GM03348 (cell line): ENCODE results near the gene DBNDD2.

Experiments used
- DNase-seq: peaks from one replicate; pipeline ENCODE4 v3.0.0; 2012; ENCODE audit warnings: low spot score

Gene DBNDD2

DNA sequence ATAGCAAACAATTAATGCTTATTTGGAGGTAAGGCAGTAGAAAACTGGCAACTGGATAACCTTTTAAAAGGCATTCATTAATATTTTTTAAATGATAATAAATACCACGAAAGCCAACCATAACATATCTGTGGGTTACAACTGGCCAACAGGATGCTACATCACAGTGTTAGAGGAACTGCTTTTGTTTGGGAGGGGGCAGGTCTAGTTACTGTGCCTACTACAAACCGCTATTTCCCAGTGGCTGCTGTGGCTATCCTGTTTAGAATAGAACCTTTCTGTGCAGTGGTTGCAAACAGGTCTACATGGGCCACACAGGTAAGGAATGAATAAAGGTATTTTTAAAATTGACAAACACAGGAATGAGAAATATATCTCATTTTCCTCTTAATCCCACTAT, 8.8 kb downstream of the DBNDD2 start:
- no peak for DNase-seq

DNA sequence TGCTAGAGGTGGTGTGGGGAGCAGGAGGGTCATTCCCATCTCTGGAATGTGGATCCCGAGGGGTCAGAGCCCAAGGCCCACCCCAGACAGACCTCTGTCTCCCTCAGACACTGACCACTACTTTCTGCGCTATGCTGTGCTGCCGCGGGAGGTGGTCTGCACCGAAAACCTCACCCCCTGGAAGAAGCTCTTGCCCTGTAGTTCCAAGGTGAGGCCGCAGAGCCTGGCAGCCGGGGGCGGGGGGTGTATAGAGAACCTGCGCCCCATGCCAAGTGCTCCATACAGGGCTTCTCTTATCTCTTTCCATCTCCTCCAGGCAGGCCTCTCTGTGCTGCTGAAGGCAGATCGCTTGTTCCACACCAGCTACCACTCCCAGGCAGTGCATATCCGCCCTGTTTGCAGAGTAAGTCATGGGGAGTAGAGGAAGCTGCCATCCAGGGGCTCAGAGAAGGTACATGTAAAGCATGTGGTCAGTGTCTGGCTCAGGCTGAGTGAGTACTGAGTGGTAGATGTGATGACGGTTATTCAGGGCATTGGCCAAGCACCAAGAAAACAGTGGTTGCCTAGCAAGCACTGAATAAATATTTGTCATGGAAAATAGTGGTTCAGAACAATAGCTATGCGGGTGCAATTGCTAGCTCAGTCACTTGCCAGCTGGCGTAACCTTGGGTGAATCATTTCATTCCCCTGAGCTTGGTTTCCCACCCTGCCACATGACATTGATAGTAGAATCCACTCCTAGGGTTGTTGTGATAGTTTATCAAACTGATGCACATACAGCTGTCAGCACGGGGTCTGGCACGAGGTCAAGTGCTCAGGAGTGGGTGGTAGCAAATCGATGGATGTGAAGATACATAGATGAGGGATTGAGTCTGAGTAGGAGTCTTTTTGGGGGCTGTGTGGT, 11.4 kb downstream of the DBNDD2 start:
- DNase-seq = peak; percentile 85

DNA sequence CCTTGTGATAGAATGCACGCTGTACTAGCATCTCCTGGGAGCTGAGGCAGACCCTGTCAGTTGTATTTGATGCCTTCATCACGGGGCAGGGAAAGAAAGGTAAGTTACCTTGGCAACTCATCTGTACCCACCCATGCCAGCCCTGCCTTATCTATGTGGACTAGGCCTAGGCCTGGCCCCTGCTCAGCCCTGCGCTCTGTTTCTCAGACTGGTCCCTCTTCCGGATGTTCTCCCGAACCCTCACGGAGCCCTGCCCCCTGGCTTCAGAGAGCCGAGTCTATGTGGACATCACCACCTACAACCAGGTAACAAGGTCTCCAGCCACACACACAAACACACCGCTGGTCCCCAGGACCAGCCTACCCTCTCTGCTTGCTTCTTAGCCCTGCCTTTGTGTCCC, 12.0 kb downstream of the DBNDD2 start:
- no peak for DNase-seq

DNA sequence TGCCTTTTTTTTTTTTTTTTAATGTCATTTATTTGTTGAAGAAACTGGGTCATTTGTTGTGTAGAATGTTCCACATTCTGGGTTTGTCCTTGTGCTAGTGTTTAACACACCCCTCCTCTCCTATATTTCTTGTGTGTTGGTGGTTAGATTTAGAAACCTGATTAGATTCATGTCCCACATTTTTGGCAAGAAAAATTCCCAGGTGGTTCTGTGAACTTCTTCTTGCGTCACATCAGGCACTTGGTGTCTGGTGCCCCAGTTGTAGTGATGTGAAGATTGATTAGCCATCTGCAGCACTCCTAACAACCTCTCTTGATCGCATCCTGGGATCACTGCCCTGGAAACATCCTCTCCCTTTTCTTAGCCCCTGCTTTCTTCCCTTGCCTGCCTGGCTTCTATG, 15.6 kb downstream of the DBNDD2 start:
- DNase-seq = no peak

DNA sequence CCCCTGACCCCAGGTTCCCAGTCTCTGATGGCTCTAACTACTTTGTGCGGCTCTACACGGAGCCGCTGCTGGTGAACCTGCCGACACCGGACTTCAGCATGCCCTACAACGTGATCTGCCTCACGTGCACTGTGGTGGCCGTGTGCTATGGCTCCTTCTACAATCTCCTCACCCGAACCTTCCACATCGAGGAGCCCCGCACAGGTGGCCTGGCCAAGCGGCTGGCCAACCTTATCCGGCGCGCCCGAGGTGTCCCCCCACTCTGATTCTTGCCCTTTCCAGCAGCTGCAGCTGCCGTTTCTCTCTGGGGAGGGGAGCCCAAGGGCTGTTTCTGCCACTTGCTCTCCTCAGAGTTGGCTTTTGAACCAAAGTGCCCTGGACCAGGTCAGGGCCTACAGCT, 17.5 kb downstream of the DBNDD2 start:
- DNase-seq = no peak

DNA sequence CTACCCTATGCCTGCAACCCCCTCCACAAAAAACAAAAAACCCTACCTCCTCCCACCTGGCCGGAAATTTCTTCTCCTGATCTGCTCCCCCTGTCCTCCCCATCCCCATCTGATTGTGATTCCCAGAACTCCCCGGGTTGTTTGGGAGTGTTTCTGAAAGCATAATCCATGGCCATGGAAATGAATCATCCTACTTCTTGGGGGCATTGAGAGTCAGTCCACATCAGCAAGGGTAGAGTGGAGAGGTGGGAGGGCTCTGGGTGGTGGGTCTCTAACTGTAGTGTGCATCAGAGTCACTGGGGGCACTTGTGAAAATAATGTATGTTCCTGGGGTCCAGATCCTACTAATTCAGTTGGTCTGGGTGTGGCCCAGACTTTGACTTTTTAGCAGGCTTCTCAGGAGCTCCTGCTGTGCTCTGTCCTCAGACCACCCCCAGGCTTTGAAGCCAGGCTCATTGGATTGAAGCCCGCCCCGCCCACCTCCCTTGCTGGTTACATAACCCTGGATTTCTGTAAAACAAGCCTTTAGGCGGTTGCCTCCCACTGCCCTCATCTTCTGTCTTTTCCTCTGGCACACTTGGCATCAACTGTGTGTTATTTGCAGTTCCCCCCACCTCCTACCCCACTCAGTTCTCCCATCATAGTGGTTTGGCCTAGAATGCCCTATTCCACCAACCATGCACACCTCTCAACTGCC, 18.4 kb downstream of the DBNDD2 start:
- DNase-seq = no peak

DNA sequence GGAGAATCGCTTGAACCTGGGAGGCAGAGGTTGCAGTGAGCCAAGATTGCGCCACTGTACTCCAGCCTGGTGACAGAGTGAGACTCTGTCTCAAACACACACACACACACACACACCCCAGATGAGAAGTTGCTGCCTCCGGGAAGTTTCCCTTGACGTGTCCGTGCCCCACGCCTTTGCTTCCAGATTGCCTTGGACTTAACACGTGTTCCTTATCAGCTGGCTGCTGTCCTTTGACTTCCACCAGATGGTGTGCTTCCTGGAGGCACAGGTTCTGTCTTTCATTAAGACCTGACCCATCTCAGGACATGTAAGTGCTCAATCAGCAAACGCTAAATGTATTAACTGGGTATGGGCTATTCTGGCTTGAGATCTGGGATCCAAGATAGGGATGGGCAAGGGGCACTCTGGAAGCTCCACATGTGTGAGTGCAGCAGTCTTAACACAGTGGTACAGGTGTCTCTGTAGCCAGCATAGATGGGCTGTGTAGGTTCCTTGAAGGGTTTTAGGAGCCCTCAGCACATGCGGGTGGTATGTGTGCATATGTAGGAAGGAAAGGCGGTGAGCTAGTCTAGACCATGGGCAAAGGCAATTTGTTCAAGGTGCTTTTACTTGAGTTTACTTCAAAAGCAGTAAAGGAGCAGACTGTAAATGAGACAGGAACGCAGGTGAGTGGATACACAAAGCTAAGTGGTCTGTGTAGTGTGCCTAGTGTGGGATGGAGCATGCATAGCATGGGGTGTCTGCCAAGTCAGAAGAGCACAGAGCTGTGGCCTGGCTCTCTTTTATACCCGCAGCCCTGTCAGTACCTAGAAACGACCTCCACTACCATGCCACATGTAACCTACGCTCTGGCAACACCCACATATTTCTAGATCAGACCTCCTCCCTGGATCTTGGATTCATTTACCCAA, 19.4 kb downstream of the DBNDD2 start:
- DNase-seq = no peak

DNA sequence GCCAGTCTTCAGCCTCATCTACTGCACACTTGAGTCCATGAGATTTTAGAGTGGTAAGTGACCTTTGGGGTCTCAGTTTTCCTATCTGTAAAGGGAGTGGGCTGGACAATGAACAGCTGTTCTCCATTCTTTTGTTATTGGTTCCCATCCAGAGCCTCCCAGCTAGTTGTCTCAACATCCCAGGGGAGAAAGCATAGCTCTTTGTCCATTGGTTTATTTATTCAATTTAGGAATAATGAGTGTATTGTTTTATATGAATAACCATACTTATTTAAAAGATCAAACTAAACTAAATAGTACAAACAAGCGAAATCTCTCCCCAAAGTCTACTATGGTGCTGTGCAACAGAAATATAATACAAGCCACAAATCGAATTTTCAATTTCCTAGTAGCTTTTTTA, 21.5 kb downstream of the DBNDD2 start:
- no peak for DNase-seq

DNA sequence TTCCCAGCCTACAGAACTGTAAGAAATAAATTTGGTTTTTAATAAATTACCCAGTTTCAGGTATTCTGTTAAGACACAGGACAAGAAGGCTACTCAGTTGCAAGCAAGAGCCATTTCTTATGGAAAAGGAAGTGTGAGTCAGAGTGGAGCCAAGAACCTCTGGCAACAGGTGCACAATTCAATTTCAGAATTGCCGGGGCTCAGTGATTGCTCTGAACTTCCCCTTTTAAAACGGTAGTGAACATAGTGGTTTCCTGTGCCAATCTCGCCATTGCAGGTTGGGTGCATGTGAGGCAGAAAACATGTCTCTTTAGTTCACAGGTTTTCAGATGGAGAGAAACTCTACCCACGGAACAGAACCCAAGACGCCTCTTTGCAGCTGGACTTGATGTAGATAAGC, 24.2 kb downstream of the DBNDD2 start:
- DNase-seq = no peak

DNA sequence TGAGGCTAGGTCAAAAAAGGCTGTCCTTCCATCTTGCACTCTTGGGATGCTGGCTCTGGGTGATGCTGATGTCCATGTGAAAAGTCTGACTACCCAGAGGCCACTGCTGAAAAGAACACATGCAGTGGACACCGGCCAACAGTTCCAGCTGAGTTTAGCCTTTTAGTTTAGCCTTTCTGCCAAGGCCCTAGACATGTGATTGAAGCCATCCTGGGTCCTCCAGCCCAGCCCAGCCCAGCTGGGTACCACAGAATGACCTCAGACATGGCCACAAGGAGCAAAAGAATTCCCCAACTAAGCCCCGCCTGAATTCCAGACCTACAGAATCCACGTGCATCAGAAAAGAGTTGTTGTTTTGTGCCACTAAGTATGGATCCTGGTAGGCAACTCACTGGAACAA, 25.2 kb downstream of the DBNDD2 start:
- peak; percentile 29 for DNase-seq

DNA sequence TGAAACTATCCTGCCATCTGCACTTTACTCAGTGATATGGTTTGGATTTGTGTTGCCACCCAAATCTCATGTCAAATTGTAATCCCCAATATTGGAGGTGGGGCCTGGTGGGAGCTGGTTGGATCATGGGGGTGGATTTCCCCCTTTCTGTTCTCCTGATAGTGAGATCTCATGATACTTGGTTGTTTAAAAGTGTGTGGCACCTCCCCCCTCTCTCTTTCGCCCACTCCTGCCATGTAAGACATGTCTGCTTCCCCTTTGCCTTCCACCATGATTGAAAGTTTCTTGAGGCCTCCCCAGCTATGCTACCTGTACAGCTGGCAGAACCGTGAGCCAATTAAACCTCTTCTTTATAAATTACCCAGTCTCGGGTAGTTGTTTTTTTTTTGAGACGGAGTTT, 25.9 kb downstream of the DBNDD2 start:
- DNase-seq = no peak

DNA sequence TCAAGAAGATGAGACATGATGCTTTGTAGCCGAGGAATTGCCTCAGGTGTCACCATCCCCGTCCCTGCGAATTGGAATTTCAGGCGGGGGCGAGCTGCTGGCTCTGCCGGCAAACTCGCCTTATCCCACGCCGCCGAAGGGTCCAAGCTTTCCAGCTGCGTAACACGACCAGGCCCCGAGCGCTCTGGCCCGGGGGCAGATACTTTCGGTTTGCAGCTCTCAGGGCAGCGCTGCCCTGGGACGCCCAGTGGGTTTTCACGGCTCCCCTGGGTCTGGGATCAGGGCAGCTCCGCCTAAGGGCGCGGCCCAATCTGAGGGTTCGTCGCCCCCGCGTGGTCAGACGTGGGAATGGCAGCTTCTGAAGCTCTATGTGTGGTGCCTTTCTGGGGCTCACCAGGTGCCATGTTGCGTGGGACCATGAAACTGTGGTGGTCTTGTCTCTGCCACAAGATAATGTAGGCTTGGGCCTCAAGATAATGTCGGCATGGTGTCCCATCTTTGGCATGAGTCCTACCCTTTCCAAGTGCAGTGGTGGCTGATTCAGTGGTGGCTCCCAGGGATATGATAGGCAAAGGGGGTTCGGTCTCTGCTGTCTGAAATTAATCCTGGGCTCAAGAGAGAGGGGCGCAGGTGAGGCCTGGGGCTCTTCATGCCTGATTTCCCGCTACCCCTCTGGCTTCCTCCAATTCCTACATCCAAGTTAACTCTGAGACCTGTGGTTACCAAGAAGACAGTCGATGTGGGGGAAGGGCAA, 28.8 kb downstream of the DBNDD2 start:
- DNase-seq = peak; percentile 96

DNA sequence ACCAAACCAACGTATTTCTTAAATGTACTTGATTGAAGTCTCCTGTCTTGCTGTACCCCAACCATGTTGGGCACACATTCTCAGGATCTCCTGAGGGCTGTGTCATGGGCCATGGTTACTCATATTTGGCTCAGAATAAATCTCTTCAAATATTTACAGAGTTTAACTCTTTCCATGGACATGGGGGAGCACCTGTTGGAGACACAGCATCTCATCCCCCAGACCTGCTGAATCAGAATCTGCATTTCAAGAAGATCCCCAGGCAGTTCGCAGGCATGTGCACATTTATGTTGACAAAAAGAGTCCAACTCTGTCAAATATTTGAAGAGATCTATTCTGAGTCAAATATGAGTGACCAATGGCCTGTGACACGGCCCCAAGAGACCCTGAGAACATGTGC, 32.3 kb downstream of the DBNDD2 start:
- DNase-seq = no peak

DNA sequence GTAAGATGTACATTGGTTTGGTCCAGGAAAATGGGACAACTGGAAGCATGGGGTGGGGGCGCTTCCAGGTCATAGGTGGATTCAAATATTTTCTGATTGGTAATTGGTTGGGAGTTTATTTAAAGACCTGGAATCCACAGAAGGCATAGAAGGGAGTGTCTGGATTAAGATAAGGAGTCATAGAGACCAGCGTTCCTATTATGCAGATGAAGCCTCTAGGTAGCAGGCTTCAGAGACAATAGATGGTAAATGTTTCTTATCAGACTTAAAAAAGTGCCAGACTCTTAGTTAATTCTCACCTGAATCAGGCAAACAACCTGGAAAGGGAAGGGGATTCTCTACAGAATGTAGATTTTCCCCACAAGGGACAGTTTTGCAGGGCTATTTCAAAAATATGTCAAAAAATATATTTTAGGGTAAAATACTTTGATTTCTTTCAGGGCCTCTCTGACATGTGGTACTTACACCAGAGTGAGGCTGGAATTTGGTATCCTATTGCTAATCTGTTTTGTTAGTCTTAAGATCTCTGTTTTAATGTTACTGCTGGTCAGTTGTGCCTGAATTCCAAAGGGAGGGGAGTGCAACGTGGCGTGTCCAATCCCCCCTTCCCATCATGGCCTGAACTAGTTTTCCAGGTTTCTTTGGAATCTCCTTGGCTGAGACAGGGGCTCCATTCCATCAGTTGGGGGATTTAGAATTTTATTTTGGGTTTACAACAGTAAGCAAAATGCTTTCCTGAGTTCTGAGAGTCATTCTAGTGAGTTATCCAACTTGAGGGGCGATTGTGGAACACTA, 33.0 kb downstream of the DBNDD2 start:
- DNase-seq = no peak

DNA sequence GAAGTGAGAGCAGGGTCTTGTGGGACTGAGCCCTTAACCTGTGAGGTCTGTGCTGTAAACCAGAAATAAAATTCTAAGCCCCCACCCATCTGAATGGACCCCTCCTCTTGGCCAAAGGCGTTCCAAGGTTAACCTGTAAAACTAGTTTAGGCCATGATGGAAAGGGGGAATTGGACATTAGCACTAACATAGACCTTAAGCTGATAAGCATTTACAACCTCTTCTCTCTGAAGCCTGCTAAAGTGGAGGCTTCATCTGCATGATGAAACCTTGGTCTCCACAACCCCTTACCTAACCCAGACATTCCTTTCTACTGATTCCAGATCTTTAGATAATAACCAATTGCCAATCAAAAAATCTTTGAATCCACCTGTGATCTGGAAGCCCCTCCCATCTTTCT, 33.7 kb downstream of the DBNDD2 start:
- no peak for DNase-seq

DNA sequence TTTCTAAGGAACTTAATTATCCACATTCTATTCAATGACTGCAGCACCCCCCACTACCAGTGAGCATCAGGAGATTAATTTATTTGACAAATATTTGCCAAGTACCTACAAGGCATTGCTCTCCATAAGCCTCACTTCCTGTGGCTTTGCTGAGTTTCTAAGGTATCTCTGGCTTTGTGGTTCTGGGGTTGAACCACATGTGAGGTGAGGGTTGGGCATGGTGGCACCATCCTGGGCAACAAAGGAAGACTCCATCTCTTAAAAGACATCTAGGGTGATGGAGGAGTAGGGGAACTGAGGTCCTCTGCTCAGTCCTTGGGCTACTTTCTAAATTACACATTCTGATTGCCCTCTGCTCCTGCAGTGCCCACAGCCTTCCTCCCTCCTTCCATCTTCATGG, 36.0 kb downstream of the DBNDD2 start:
- no peak for DNase-seq

DNA sequence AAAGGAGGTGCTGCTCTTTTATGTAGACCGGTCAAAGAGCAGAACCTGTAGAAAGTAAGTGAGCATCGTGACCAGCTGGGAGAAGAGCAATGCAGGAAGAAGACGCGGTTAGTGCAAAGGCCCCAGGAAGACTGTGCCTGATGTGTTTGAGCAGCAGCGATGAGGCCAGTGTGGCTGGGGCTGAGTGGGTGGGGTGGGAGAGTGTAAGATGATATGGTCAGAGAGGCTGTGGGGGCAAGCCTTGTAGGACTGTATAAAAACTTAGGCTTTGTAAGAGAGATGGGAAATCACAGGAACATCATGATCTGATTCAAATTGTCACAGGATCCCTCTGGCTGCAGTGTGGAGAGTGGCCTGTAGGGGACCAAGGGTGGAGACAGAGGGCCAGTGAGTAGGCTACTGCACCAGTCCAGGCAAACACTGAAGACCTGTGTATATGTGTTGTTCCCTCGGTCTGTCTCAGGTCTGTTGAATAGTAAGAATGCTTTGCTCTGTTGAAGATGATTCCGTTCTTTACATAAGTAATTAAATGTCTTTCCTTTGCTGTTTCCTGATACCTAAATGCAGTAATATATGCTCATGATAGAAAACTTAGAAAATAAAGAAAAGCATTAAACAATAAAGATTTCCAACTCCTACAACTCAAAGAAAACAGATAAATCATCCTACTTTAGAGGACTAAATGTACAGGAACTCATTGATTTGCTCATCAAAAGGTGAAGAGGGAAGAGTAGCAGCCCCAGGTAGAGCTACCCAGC, 37.9 kb downstream of the DBNDD2 start:
- peak; percentile 54 for DNase-seq

DNA sequence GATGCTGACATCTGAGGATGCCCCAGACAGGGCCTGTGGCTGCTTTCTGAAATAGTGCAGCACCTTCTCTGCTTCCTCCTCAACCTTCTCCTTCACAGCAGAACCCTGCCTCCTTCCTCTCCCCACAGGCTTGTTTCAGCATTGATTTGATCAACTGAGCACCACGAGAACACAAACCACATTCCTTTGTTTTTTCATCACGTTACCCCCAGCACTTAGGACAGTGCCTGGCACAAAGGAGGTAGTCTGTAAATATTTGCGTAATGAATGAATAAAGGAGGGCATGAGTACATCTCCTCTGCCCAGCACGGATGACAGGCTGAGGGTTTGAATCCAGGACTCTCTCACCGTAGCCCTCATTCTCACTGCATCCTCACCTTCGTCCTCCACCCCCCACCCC, 40.2 kb downstream of the DBNDD2 start:
- no peak for DNase-seq

DNA sequence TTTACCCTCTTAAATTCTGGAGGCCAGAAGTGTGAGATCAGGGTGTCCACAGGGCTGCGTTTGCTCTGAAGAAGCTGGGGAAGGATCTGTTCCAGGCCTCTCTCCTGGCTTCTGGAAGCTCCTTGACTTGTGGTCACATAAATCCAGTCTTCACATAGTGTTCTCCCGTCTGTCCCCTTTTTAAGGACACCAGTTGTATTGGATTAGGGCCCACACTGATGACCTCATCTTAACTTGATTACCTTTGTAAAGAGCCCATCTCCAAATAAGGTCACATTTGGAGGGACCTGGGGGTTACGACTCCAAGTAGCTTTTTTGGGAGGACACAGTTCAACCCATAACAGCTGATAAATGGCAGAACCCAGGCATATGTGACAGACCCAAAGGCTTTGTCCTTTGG, 41.4 kb downstream of the DBNDD2 start:
- no peak for DNase-seq
